ENCODE results near the gene IL6ST. TPM values are rescaled to one million over a fixed set of nuclear protein-coding genes. Genes with fewer than 3 reads are reported as not detected.
A peak's percentile ranks its signal among the peaks of the same experiment; 100 is the strongest.

Gene IL6ST
- total RNA-seq, 1 donor from 2014 or later, result 197 TPM

DNA sequence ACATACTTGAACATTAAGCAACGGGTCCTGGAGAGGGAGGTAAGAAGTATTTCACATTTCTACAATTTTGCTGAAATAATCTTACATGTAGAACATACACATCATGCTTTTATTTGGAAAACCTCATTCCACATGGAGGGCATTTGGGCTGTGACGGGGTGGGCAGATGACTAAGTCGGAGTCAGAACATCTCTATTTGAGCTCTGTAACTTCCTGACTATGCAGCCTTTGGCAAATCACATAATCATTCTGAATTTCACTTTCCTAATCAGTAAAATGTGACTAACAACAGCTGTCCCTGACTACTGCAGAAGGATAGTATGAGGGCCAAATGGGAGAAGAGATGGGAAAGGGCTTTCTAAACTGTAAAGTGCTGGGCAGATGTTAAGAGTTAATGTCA, 17.1 kb upstream of the IL6ST start:
- H3K4me3 Mint-ChIP-seq (ENCODE audit: unreplicated experiment), result no peak overlapping the region
- DNase-seq (ENCODE audit: extremely low spot score, unreplicated experiment), result no peak
- H3K4me1 Mint-ChIP-seq (ENCODE audit: unreplicated experiment), result peaks cover 15% of the 10 kb centered on the region
- TF ChIP-seq, protein P1, sequence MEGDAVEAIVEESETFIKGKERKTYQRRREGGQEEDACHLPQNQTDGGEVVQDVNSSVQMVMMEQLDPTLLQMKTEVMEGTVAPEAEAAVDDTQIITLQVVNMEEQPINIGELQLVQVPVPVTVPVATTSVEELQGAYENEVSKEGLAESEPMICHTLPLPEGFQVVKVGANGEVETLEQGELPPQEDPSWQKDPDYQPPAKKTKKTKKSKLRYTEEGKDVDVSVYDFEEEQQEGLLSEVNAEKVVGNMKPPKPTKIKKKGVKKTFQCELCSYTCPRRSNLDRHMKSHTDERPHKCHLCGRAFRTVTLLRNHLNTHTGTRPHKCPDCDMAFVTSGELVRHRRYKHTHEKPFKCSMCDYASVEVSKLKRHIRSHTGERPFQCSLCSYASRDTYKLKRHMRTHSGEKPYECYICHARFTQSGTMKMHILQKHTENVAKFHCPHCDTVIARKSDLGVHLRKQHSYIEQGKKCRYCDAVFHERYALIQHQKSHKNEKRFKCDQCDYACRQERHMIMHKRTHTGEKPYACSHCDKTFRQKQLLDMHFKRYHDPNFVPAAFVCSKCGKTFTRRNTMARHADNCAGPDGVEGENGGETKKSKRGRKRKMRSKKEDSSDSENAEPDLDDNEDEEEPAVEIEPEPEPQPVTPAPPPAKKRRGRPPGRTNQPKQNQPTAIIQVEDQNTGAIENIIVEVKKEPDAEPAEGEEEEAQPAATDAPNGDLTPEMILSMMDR (IDR thresholded peaks at IDR 0.05), result no peak
- no peaks in the 10 kb centered on the region for H3K36me3 Mint-ChIP-seq (ENCODE audit: unreplicated experiment)
- no peaks in the 10 kb centered on the region for H3K27me3 Mint-ChIP-seq (ENCODE audit: unreplicated experiment)
- H3K27ac Mint-ChIP-seq (ENCODE audit: unreplicated experiment), result peak overlapping the region; percentile 63
- H3K9me3 Mint-ChIP-seq (ENCODE audit: unreplicated experiment), result no peaks in the 10 kb centered on the region

DNA sequence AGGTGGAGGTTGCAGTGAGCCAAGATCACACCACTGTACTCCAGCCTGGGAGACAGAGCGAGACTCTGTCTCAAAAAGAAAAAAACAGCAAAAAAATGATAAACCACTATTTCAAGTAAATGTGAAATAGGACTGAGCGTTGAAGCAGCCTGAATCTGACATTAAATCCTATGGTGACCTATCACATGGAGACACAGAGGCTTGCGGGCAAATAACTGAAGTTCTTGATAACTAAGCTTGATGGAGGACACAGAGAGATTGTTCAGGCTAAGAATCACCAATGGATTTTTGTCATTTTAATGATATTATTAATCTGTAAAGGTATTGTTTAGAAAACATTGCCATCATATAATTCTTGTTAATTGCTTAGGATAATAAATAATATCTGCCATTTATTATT, 15.7 kb upstream of the IL6ST start:
- DNase-seq (ENCODE audit: extremely low spot score, unreplicated experiment), result no peak
- H3K4me1 Mint-ChIP-seq (ENCODE audit: unreplicated experiment), result peaks cover 16% of the 10 kb centered on the region
- H3K4me3 Mint-ChIP-seq (ENCODE audit: unreplicated experiment), result no peak overlapping the region
- no peak overlapping the region for H3K27ac Mint-ChIP-seq (ENCODE audit: unreplicated experiment)
- H3K9me3 Mint-ChIP-seq (ENCODE audit: unreplicated experiment), result no peaks in the 10 kb centered on the region
- TF ChIP-seq, protein P1 (IDR thresholded peaks at IDR 0.05), result no peak
- no peaks in the 10 kb centered on the region for H3K27me3 Mint-ChIP-seq (ENCODE audit: unreplicated experiment)
- H3K36me3 Mint-ChIP-seq (ENCODE audit: unreplicated experiment), result no peaks in the 10 kb centered on the region

DNA sequence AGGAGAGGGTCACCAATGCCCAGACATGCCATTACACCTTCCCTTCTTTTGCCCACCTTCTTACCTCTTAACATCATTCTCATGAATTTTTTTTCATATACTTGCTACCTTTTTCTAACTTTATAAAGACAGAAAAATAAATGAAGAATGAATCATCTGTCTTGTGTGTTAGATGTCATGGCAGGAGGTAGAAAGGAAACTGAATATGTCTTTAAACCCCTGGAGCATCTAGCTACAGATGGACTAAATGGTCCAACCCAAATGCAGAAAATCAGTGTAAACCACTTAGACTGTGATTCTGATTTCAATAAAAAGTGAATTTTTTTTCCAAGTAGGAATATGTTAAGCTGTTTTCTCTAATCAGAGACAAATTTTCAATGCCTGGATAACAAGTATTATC, 11.8 kb upstream of the IL6ST start:
- H3K27me3 Mint-ChIP-seq (ENCODE audit: unreplicated experiment), result no peaks in the 10 kb centered on the region
- H3K4me3 Mint-ChIP-seq (ENCODE audit: unreplicated experiment), result no peak overlapping the region
- H3K36me3 Mint-ChIP-seq (ENCODE audit: unreplicated experiment), result no peaks in the 10 kb centered on the region
- no peak for DNase-seq (ENCODE audit: extremely low spot score, unreplicated experiment)
- no peaks in the 10 kb centered on the region for H3K9me3 Mint-ChIP-seq (ENCODE audit: unreplicated experiment)
- peaks cover 16% of the 10 kb centered on the region for H3K4me1 Mint-ChIP-seq (ENCODE audit: unreplicated experiment)
- TF ChIP-seq, protein P1 (IDR thresholded peaks at IDR 0.05), result no peak
- H3K27ac Mint-ChIP-seq (ENCODE audit: unreplicated experiment), result no peak overlapping the region

DNA sequence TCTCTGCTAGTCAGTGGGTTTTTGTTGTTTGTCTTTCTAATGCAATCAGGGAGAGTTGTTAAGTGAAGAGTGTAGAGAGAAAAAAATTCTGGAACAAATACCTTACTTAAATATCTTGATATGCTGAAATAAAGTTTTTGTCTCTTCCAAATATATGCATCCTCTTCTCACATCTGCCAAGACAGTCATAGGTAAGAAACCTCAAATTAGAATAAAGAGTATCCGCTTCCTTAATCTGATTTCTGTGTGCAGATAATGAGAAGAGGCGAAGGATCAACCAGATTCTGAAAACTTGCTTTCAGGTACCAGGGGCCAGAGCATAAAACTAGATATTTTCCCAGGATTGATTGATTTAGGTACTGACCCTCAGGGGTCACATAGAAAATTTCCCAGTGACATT, 11.3 kb upstream of the IL6ST start:
- DNase-seq (ENCODE audit: extremely low spot score, unreplicated experiment), result no peak
- no peak overlapping the region for H3K27ac Mint-ChIP-seq (ENCODE audit: unreplicated experiment)
- no peak overlapping the region for H3K4me3 Mint-ChIP-seq (ENCODE audit: unreplicated experiment)
- no peaks in the 10 kb centered on the region for H3K27me3 Mint-ChIP-seq (ENCODE audit: unreplicated experiment)
- peaks cover 14% of the 10 kb centered on the region for H3K4me1 Mint-ChIP-seq (ENCODE audit: unreplicated experiment)
- TF ChIP-seq, protein P1 (IDR thresholded peaks at IDR 0.05), result no peak
- no peaks in the 10 kb centered on the region for H3K9me3 Mint-ChIP-seq (ENCODE audit: unreplicated experiment)
- no peaks in the 10 kb centered on the region for H3K36me3 Mint-ChIP-seq (ENCODE audit: unreplicated experiment)

DNA sequence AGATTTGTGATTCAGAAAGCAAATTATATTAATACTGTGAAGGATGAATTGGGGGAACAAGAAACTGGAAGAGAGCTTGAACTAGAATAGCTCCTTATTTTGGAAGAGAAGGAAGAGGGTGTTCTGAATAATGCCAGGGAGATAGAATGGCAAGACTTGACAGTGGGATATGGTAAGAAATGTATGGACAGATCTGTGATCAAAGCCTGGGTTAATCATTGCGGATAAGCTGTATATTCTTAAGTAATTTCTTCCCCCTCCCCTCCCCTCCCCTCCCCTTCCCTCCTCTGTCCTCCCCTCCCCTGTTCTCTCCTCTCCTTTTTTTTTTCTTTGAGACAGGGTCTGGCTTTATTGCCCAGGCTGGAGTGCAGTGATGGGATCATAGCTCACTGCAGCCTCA, 10.1 kb upstream of the IL6ST start:
- H3K4me1 Mint-ChIP-seq (ENCODE audit: unreplicated experiment), result peaks cover 14% of the 10 kb centered on the region
- DNase-seq (ENCODE audit: extremely low spot score, unreplicated experiment), result no peak
- H3K27ac Mint-ChIP-seq (ENCODE audit: unreplicated experiment), result no peak overlapping the region
- no peaks in the 10 kb centered on the region for H3K36me3 Mint-ChIP-seq (ENCODE audit: unreplicated experiment)
- no peak overlapping the region for H3K4me3 Mint-ChIP-seq (ENCODE audit: unreplicated experiment)
- TF ChIP-seq, protein P1 (IDR thresholded peaks at IDR 0.05), result no peak
- no peaks in the 10 kb centered on the region for H3K9me3 Mint-ChIP-seq (ENCODE audit: unreplicated experiment)
- H3K27me3 Mint-ChIP-seq (ENCODE audit: unreplicated experiment), result no peaks in the 10 kb centered on the region

Data from osteocyte (in vitro differentiated cells).